ENCODE results near the gene FBXO17.

- TF ChIP-seq CTCF (IDR thresholded peaks at IDR 0.05; ENCODE audit: low read length) (no peak), EZH2 (IDR thresholded peaks at IDR 0.05; ENCODE audit: borderline replicate concordance, low read length) (no peak)
Observed at GRCh38 chr19:38970664-38971532, 4.6 kb downstream of the FBXO17 start.

Data from OCI-LY1 (cell line).